IPS DF 4.7 (cell line): ENCODE measurements around the gene BRK1.
"Not testable (repeated sequence)": the region's sequence is repeated elsewhere in the genome, so short reads cannot be mapped to it uniquely, and the experiment has no call there.

Experiments
- DNase-seq: peaks from one replicate; pipeline ENCODE4 v3.0.0-alpha.2; 2013; ENCODE audit warnings: low spot score; ENCODE audit errors: extremely low read depth

Gene BRK1

DNA sequence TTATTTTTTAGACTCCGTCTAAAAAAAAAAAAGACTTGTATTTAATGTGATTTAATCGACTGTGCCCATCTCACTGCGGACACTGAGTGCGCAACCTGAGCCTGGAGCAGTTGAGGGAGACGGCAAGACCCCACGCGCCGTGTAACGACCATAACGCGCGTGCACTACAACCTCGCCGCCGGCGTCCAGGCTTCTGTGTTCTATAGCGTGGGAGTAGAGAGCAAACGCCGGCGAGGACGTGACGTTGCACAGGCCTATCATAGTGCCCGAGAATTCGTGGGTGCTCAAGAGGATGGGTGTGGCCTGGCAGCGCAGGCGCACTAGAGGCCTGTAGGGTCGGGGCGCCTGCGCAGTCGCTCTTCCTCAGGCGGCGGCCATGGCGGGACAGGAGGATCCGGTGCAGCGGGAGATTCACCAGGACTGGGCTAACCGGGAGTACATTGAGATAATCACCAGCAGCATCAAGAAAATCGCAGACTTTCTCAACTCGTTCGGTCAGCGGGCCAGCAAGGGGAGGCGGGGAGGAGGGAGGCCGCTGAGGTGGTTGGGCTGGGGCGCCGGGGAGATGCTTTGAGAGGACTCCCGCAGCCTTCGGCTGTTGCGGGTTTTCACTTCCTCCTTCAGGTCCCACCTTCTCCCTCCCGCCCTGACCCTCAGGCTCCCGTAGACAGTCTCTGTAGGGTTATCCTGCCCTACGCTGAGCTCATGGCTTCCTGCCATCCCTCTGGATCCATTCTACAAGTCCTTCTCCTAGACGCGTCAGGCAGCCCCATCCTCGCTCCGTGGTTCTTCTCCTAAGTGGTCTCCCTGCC lies at the start of gene BRK1:
BRK1 (plus strand) TSS at position 350 of the 812 bp plus-strand sequence; CDS start at position 377, 27 bp downstream.
- peak; percentile 49 for DNase-seq

DNA sequence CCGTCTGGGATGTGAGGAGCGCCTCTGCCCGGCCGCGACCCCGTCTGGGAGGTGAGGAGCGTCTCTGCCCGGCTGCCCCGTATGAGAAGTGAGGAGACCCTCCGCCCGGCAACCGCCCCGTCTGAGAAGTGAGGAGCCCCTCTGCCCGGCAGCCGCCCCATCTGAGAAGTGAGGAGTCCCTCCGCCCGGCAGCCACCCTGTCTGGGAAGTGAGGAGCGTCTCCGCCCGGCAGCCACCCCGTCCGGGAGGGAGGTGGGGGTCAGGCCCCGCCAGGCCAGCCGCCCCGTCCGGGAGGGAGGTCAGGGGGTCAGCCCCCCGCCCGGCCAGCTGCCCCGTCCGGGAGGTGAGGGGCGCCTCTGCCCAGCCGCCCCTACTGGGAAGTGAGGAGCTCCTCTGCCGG lies 45.4 kb upstream of the BRK1 start:
- not testable (repeated sequence) for DNase-seq

DNA sequence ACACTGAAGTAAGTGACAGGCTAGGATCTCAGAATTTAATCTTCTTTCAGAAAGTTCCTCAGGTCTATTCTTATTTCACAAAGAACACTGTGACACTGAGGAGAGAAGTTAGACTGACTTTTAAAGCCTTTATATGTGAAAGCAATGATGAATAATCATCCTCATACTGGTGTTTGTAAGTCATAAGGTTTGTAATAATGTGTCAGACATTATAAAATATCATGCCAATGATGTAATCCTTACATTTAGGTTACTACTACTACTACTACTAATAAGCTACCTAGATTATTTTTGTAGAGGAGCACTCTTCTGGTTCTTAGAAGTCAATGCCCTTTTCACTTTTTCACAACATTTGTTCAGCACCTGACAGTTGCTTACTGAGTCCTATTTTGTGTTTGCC lies 40.8 kb upstream of the BRK1 start:
- DNase-seq = no peak

DNA sequence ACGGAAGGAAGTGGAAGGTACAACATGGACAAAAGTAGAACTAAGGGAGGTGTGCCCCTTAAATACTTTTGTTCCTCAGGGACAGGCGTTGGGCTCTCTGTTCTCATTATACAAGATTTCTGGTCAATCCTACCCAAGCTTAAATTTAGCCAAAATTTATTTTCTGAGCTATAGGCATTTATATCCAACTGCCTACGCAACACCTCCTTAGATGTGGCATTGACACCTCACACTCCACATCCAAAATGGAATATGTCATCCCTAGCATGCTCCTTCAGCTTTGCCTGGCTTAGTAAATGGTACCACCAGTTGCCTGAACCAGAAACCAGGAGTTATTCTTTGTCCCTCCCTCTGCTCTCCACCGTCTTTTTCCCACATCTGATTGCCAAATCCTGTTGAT lies 33.6 kb upstream of the BRK1 start:
- DNase-seq = no peak

DNA sequence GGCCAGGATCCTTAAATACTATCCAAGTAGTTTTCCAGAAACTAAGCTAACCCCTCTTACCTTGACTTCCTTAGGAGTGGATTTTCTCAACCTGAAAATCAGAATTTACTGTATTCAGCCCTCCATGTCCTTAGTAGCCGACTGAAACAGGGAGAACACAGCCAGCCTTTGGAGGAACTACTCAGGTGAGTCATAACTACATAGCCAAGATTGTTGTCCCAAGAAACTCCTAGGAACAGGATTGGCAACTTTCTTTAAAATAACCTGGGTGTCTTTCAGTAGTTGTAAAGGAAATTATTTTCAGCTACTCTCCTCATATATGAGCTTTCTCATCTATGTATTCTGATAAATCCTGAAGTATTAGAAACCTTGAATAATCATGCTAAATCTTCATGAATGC lies 29.7 kb upstream of the BRK1 start:
- DNase-seq = no peak

DNA sequence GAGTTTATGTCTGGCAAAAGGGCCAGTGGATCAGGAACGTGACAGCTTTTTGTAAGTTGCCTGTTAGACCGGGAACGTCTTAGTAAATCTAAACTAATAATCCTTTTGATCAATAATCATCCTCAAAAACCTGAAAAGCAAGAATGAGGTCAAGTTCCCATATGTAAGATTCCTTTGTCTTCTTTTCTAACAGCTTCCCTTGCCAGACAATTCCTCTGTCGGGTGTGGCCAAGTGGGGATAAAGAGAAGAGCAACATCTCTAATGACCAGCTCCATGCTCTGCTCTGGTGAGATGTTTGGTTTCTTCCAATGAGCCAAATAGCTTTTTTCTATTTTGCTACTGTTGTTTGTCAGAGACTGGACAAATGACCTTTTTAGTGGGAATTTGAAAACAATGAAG lies 27.2 kb upstream of the BRK1 start:
- DNase-seq = no peak

DNA sequence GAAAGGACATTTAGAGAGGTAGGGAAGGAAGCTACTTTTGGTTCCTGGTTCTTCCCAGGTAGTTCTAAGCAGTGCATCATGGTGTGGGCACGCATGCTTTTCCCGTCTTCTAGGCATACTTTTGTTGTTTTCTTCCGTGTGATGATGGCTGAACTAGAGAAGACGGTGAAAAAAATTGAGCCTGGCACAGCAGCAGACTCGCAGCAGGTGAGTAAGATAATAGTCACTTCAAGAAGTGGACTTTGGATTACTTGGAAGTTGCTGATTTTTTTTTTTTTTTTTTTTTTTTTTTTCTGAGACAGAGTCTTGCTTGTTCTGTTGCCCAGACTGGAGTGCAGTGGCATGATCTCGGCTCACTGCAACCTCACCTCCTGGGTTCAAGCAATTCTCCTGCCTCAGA lies 25.3 kb upstream of the BRK1 start:
- no peak for DNase-seq

DNA sequence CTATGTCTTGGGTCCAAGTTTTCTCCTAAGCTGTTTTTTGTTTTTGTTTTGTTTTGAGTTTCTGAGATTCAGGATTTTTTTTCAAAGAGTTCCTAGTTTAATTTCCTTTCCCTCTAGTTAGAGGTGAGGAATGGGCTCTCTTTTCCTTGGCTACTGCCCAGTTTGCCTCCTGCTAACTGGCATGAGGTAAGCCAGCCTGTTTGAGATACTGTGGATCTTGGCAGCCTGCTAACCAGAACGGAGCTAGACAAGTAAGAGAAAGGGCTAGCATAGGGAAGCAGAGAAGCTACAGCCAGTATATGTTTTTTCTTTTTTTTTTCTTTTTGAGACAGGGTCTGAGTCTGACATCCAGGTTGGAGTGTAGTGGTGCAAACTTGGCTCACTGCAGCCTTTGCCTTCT lies 24.7 kb upstream of the BRK1 start:
- not testable (repeated sequence) for DNase-seq

DNA sequence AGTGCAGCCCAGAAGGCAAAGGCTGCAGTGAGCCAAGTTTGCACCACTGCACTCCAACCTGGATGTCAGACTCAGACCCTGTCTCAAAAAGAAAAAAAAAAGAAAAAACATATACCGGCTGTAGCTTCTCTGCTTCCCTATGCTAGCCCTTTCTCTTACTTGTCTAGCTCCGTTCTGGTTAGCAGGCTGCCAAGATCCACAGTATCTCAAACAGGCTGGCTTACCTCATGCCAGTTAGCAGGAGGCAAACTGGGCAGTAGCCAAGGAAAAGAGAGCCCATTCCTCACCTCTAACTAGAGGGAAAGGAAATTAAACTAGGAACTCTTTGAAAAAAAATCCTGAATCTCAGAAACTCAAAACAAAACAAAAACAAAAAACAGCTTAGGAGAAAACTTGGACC lies 24.1 kb upstream of the BRK1 start:
- not testable (repeated sequence) for DNase-seq

DNA sequence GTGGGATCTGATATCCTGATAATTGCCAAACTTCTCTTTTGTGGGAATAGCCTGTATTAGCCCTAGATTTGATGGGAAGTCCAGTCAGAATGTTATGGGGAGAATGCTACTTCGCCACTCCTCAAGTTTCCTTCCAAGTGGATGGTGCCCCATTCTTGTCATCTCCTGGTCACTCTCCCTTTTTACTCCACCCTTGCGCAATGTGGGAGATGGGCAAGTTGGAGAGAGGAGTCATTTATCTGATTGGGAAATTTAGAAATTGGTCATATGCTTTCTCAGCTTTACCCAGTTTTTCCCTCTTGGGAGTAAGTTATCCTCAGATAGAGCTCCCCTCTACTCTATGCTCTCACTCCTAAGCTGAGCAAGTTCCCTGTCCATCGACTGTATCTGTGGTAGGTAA lies 21.8 kb upstream of the BRK1 start:
- DNase-seq = no peak

DNA sequence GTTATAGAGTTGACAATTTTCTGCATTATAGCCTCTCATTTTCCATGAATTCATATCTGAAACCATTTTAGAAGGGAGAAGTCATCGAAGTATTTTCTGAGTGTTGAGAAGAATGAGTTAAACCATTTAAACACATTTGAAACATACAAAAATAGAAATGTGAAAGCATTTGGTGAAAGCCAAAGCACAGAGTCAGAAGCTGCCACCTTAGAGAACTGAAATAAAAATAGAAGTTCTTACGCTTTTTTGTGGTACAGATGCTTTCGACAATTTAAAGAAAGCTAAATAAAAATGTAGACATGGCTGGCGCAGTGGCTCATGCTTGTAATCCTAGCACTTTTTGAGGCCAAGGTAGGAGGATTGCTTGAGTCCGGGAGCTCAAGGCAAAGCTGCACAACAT lies 16.4 kb upstream of the BRK1 start:
- DNase-seq = no peak

DNA sequence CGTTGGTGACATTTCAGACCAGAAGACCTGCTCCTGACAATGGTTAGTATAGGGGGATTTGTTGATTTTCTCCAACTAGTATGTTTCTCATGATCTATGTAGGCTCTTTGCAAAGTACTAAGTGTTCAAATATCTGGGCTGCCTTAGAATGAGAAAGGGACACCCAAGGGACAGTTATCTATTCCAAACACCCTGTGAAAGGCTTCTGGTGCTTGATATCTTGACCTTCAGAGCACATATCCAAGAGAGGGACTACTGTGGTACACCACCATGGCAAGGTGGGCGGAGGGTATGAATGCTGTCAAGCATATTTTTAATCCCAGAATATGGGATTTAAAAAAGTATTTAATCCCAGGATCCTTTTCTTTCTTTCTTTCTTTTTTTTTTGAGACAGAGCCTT lies 8.6 kb upstream of the BRK1 start:
- DNase-seq = no peak

DNA sequence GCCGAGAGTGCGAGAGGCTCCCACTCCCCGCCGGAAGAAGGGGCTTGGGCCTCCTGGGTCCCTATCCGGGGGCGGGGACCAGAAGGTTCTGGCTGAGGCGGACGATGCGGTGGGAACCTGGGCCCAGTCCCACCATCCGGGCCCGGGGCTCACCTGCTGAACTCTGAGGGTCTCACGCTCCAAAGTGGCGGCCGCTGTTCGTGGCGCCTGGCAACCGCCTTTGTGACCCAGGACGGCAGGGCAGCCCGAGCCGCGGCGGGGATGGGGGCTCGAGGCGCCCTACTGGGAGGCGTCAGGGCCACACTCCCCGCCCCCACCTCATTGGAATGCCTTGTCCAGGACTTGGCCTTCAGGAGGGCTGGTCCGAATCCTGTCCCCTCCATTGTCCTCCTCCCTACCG lies 7.4 kb upstream of the BRK1 start, which contains the start of gene FANCD2OS:
FANCD2OS (minus strand) TSS at position 165 of the 400 bp plus-strand sequence. CDS start 3,481 bp downstream, outside the sequence.
- no peak for DNase-seq

DNA sequence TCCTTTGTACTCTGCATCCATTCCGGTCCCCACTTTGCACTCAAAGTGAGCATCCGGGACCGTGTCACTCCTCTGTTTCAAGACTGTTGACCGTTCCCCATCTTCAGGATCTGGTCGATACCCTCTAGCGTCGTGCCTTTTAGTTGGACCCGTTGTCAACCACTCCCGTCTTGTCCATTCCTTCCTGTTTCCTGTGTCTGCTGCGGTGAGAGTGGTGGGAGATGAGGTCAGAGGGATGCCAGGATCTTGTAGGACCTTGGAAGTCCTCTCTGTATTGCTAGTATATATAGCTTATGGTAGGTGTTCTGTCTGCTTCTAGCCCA lies 624 bp downstream of the BRK1 start:
- no peak for DNase-seq

DNA sequence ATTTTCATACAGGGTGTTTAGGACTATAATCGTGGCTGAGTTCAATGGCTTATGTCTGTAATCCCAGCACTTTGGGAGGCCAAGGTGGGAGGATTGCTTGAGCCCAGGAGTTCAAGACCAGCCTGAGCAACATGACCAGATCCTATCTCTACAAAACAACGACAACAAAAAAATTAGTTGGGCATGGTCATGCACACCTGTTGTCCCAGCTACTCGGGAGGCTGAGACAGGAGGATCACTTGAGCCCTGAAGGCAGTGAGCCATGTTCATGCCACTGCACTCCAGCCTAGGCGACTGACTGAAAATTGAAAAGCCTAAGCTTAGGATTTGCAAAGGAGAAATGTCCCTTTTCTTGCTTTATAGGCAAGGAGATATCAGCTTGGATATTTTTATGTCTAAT lies 1.5 kb downstream of the BRK1 start:
- no peak for DNase-seq

DNA sequence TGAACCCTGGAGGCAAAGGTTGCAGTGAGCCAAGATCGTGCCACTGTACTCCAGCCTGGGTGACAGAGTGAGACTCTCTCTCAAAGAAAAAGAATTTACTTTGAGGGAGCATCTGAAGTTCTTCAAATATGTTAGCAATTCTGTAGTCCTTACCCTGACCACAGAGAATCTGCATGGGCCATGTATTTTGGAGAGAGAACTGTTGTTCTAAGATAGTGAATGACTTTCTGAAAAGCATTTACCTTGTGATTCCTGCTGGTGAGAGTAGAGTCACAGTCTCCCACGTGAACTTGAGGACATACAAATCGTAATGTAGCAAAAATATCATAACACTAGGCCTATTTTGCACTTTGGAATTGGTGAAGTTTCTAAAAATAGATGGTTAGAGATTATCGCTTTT lies 3.9 kb downstream of the BRK1 start:
- DNase-seq = no peak

DNA sequence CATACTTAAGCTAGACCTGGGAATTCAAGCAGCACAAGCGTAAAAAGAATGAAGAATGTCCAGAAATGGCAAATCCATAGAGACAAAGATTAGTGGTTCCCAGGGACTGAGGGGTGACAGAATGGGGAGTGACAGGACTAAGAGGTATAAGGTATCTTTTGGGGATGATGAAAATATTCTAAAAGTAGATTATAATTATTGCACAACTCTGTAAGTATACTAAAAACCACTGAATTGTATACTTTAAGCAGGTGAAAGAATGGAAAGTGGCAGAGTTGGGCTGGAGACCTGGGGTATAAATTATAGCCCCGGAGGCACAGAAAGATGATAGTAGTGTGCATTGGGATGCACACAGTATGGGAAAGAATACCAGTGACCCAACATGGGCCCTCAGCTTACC lies 5.6 kb downstream of the BRK1 start:
- no peak for DNase-seq

DNA sequence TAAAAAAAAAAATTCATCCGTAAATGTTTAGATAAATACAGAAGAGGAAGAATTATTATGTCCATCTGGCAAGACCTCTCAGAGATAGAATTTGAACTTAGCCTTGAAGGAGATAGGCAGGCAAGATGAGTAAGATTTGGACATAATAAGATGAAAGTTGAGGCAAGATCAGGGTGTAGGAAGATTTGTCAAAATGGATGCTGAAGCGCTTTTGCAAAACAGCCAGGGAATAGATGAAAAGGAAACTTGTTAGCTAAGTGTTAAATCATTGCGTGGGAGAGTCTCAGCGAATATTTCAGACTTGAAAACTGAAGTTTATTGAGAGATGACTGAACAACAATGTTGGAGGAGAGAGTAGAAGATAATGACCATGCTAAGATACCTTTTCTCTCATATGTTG lies 7.2 kb downstream of the BRK1 start:
- DNase-seq = no peak

DNA sequence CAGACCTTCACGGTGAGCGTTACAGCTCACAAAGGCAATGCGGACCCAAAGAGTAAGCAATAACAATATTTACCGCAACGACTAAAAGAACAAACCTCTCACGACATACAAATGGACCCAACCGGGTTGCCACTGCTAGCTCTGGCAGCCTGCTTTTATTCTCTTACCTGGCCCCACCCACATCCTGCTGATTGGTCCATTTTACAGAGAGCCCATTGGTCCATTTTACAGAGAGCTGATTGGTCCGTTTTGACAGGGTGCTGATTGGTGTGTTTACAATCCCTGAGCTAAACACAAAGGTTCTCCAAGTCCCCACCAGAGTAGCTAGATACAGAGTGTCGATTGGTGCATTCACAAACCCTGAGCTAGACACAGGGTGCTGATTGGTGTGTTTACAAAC lies 20.4 kb downstream of the BRK1 start:
- not testable (repeated sequence) for DNase-seq

DNA sequence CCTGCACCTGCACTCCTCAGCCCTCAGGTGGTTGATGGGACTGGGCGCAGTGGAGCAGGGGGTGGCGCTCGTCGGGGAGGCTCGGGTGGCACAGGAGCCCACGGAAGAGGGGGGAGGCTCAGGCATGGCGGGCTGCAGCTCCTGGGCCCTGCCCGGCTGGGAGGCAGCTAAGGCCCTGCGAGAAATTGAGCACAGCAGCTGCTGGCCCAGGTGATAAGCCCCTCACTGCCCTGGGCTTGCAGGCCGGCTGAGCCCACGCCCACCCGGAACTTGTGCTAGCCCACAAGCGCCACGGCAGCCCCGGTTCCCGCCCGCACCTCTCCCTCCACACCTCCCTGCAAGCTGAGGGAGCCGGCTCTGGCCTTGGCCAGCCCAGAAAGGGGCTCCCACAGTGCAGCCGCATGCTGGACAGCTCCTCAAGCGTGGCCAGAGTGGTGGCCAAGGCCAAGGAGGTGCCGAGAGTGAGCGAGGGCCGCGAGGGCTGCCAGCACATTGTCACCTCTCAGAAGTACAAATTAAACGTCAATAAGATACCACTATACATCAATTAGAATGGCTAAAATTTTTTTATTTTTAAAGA lies 21.0 kb downstream of the BRK1 start:
- DNase-seq = no peak

DNA sequence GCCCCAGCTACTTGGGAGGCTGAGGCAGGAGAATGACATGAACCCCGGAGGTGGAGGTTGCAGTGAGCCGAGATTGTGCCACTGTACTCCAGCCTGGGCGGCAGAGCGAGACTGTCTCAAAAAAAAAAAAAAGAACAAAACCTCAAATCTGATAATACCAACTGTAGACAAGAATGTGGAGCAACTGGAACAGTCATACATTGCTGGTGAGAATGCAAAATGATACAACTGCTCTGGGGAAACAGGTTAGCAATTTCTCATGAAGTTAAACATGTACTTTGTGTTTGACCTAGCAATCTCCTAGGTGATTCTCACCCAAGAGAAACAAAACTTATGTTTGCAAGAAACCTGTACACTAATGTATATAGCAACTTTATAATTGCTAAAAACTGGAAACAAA lies 21.7 kb downstream of the BRK1 start:
- no peak for DNase-seq

DNA sequence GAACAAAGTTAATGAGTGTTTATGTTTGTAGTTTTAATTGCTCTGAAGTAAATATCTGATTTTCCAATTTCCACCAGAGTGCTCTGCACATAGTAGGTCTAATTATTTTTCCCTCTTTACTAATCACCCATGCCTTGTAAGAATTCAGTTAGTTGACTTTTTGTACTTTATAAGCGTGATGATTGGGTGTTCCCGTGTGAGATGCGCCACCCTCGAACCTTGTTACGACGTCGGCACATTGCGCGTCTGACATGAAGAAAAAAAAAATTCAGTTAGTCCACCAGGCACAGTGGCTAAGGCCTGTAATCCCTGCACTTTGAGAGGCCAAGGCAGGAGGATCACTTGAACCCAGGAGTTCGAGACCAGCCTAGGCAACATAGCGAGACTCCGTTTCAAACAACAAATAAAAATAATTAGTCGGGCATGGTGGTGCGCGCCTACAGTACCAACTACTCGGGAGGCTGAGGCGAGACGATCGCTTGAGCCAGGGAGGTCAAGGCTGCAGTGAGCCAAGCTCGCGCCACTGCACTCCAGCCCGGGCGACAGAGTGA lies 25.6 kb downstream of the BRK1 start:
- DNase-seq = no peak
